Panc1 (cell line): ENCODE measurements around the gene TF. TPM values are rescaled to one million over a fixed set of nuclear protein-coding genes. Genes with fewer than 3 reads are reported as not detected.

Experiments
- ATAC-seq: fragments of 200-7000 bp; cut with Tn5 transposase; 2 replicates; pipeline ENCODE4 v1.9.1; 2020; ENCODE audit warnings: mild to moderate bottlenecking, moderate library complexity
- BruUV-seq: library from RNA; stranded (reverse); fragments of 400-500 nt; replicated peaks from 2 replicates; lab custom pipeline; 2021; lab: Mats Ljungman, UMichigan
- CTCF ChIA-PET: fragments of 300-600 bp; sonication (Branson Sonifier 250); formaldehyde crosslinking; loops from one replicate; lab custom pipeline; 2022; ENCODE audit warnings: antibody characterized with exemption; lab: Charles Lee
- POLR2A ChIA-PET: fragments of 300-600 bp; sonication (Branson Sonifier 250); formaldehyde crosslinking; loops from one replicate; lab custom pipeline; 2022; ENCODE audit warnings: antibody characterized with exemption; lab: Charles Lee
- DNase-seq: peaks from one replicate; pipeline ENCODE4 v3.0.0-alpha.2; 2010; ENCODE audit warnings: low read depth, low spot score
- H3K27ac ChIP-seq: 2 replicates; pipeline ENCODE4 v1.5.1; 2011; ENCODE audit warnings: mild to moderate bottlenecking, low read length, inconsistent platforms
- H3K27me3 ChIP-seq: fragments of 200-500 bp; sonication (Bioruptor generic); 2 replicates; pipeline ENCODE4 v1.6.0; 2014; ENCODE audit warnings: low read length, inconsistent platforms; ENCODE audit not compliant: control insufficient read depth, insufficient read depth
- H3K36me3 ChIP-seq: fragments of 200-500 bp; sonication (Bioruptor generic); 2 replicates; pipeline ENCODE4 v1.5.1; 2014; ENCODE audit warnings: inconsistent platforms, mild to moderate bottlenecking, low read length, moderate library complexity; ENCODE audit not compliant: control insufficient read depth, insufficient read depth
- H3K4me1 ChIP-seq: 2 replicates; pipeline ENCODE4 v1.5.1; 2011; ENCODE audit warnings: inconsistent platforms, mild to moderate bottlenecking, low read length, moderate library complexity; ENCODE audit not compliant: control insufficient read depth, insufficient read depth
- H3K4me3 ChIP-seq, 2 experiments: 2 replicates each; pipeline ENCODE4 v1.5.1; 2011 to 2012; ENCODE audit warnings: low read depth in 2 of 2, low read length in 2 of 2, mild to moderate bottlenecking in 2 of 2, inconsistent platforms in 1 of 2, moderate library complexity in 1 of 2
- H3K9me3 ChIP-seq: fragments of 200-500 bp; sonication (Bioruptor generic); 2 replicates; pipeline ENCODE4 v1.5.1; 2014; ENCODE audit warnings: low read depth, mild to moderate bottlenecking, inconsistent platforms, low read length, moderate library complexity; ENCODE audit not compliant: control insufficient read depth, insufficient read depth
- POLR2AphosphoS5 ChIP-seq: IDR thresholded peaks from 2 replicates; pipeline ENCODE4 v1.6.1; 2012; ENCODE audit warnings: mild to moderate bottlenecking, low read depth, low read length, moderate library complexity
- SIN3A ChIP-seq: IDR thresholded peaks from 2 replicates; pipeline ENCODE4 v1.6.1; 2012; ENCODE audit warnings: low read depth, mild to moderate bottlenecking, low read length, moderate library complexity, borderline replicate concordance; ENCODE audit not compliant: insufficient read depth
- TCF7L2 ChIP-seq: IDR thresholded peaks from 2 replicates; pipeline ENCODE4 v1.6.1; 2011; ENCODE audit warnings: mild to moderate bottlenecking, low read depth, low read length, inconsistent platforms
- in situ Hi-C: cut with HindIII; loops from 2 replicates; pipeline ENCODE4 v1.10.0; 2016; ENCODE audit warnings: low sequenced_read_pairs, low pct_unique_long_range_greater_than_20kb
- intact Hi-C: fragments of 100-400 bp; cut with micrococcal nuclease; formaldehyde crosslinking; loops from one replicate; pipeline ENCODE4 v1.10.0; 2022; ENCODE audit not compliant: unreplicated experiment
- total RNA-seq: library from RNA; stranded (reverse); gene quantifications from one replicate; pipeline ENCODE4 v1.2.1, GENCODE V29; 2021; ENCODE audit not compliant: unreplicated experiment
- TF ChIP-seq, protein P1 (sequence below): fragments of 450-650 bp; IDR thresholded peaks from 2 replicates; pipeline ENCODE4 v1.5.1; 2017; ENCODE audit warnings: mild to moderate bottlenecking
- TF ChIP-seq, protein P2 (sequence below), 2 experiments: IDR thresholded peaks; 2 replicates each; pipeline ENCODE4 v1.6.1; 2011 to 2012; ENCODE audit warnings: low read depth in 2 of 2, control low read depth in 1 of 2, low read length in 1 of 2, mild to moderate bottlenecking in 1 of 2, moderate library complexity in 1 of 2; ENCODE audit not compliant: insufficient read depth in 1 of 2

TF gene
- total RNA-seq, 1 experiment from 2014 or later: 9.5 TPM

DNA sequence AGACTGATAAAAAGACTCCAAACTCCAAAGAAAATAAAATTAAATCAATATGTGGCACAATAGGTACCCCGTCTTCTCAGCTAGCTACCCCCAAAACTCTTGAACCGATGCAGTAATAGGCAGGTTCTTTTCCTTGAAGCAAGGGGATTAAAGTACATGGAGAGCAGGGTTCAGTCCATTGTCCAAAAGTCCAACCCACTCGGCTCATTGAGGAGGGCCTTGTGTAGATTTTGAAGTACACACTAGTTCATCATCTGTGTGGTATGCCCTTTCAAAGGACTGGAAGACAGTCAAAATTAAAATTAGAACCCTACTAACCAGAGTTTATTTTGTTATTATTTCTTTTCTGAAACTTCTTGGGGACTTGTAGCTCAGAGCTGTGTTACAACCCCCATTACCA lies 23.3 kb downstream of the TF start:
- DNase-seq (no peak), ATAC-seq (no peak)
- ChIA-PET POLR2A (no interaction called here), CTCF (interaction anchor here (0.6 kb wide), 1 partner anchor 340 kb away, joined by 3 read pairs; no protein-coding TSS in a partner anchor)
- Histone ChIP-seq H3K9me3 (no peaks in the 10 kb centered on the region), H3K36me3 (no peaks in the 10 kb centered on the region), H3K27me3 (no peaks in the 10 kb centered on the region; the same call in 1 of the 2 replicates), H3K4me3 (no peak overlapping the region), H3K4me1 (no peaks in the 10 kb centered on the region), H3K27ac (no peak overlapping the region)
- BruUV-seq: no TSS peak
- in situ Hi-C loops: no loop called here
- TF ChIP-seq, protein P1, sequence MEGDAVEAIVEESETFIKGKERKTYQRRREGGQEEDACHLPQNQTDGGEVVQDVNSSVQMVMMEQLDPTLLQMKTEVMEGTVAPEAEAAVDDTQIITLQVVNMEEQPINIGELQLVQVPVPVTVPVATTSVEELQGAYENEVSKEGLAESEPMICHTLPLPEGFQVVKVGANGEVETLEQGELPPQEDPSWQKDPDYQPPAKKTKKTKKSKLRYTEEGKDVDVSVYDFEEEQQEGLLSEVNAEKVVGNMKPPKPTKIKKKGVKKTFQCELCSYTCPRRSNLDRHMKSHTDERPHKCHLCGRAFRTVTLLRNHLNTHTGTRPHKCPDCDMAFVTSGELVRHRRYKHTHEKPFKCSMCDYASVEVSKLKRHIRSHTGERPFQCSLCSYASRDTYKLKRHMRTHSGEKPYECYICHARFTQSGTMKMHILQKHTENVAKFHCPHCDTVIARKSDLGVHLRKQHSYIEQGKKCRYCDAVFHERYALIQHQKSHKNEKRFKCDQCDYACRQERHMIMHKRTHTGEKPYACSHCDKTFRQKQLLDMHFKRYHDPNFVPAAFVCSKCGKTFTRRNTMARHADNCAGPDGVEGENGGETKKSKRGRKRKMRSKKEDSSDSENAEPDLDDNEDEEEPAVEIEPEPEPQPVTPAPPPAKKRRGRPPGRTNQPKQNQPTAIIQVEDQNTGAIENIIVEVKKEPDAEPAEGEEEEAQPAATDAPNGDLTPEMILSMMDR: no peak
- TF ChIP-seq SIN3A (no peak), POLR2AphosphoS5 (no peak), TCF7L2 (no peak)
- TF ChIP-seq, protein P2, sequence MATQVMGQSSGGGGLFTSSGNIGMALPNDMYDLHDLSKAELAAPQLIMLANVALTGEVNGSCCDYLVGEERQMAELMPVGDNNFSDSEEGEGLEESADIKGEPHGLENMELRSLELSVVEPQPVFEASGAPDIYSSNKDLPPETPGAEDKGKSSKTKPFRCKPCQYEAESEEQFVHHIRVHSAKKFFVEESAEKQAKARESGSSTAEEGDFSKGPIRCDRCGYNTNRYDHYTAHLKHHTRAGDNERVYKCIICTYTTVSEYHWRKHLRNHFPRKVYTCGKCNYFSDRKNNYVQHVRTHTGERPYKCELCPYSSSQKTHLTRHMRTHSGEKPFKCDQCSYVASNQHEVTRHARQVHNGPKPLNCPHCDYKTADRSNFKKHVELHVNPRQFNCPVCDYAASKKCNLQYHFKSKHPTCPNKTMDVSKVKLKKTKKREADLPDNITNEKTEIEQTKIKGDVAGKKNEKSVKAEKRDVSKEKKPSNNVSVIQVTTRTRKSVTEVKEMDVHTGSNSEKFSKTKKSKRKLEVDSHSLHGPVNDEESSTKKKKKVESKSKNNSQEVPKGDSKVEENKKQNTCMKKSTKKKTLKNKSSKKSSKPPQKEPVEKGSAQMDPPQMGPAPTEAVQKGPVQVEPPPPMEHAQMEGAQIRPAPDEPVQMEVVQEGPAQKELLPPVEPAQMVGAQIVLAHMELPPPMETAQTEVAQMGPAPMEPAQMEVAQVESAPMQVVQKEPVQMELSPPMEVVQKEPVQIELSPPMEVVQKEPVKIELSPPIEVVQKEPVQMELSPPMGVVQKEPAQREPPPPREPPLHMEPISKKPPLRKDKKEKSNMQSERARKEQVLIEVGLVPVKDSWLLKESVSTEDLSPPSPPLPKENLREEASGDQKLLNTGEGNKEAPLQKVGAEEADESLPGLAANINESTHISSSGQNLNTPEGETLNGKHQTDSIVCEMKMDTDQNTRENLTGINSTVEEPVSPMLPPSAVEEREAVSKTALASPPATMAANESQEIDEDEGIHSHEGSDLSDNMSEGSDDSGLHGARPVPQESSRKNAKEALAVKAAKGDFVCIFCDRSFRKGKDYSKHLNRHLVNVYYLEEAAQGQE (IDR thresholded peaks at IDR 0.05; ENCODE audit: insufficient read depth in 1 of 2, low read depth in 2 of 2, low read length in 1 of 2): no peak
- intact Hi-C loops: no loop called here

DNA sequence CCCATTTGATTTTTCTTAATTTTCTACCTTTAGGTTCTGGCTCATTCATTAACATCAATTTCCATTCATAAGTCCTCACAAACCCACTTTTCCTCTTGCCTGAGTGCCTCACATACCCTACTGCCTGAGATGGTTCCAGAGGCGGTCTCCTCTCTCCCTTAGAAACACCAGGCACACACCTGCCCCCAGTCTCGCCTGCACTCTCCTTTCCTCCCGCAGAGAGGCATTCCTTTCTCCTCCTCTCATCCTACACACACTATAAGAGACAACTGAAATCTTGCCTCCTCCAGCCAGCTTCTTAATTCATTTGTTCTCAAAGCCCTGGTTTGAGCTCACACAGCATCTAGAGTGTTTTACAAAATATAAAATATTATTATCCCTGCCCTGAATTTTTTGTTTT lies 27.5 kb downstream of the TF start:
- no peaks in the 10 kb centered on the region for H3K4me1 ChIP-seq
- peaks cover 3% of the 10 kb centered on the region for H3K27me3 ChIP-seq
- ATAC-seq (no peak), DNase-seq (no peak)
- in situ Hi-C loops: no loop called here
- no peak overlapping the region for H3K4me3 ChIP-seq
- H3K27ac ChIP-seq: no peak overlapping the region
- POLR2A ChIA-PET: no interaction called here
- BruUV-seq: no TSS peak
- CTCF ChIA-PET: no interaction called here
- no peaks in the 10 kb centered on the region for H3K36me3 ChIP-seq
- TF ChIP-seq, protein P1: no peak
- TF ChIP-seq POLR2AphosphoS5: no peak
- no peak for TF ChIP-seq SIN3A
- TF ChIP-seq, protein P2 (IDR thresholded peaks at IDR 0.05; ENCODE audit: insufficient read depth in 1 of 2, low read depth in 2 of 2, low read length in 1 of 2): no peak
- no peak for TF ChIP-seq TCF7L2
- H3K9me3 ChIP-seq: no peaks in the 10 kb centered on the region
- intact Hi-C loops: no loop called here
